Measurements from ENCODE around the gene APC.
A peak's percentile ranks its signal among the peaks of the same experiment; 100 is the strongest.

The APC gene

GRCh38 chr5:112755703-112756102 is 18.0 kb downstream of the APC start:
- Histone ChIP-seq H3K27ac (no peak overlapping the region), H3K36me3 (replicated peaks) (peaks cover 3% of the 10 kb centered on the region), H3K27me3 (replicated peaks) (no peaks in the 10 kb centered on the region), H3K4me3 (ENCODE audit: low read depth, low read length) (no peak overlapping the region)
- in situ Hi-C loops (cut with HindIII; ENCODE audit: low pct_ligation_motif_present, low sequenced_read_pairs) = no loop called here
- TF ChIP-seq CTCF (IDR thresholded peaks at IDR 0.05; ENCODE audit: low read depth, low read length, missing control alignments) = no peak
- no peak for DNase-seq

DNA sequence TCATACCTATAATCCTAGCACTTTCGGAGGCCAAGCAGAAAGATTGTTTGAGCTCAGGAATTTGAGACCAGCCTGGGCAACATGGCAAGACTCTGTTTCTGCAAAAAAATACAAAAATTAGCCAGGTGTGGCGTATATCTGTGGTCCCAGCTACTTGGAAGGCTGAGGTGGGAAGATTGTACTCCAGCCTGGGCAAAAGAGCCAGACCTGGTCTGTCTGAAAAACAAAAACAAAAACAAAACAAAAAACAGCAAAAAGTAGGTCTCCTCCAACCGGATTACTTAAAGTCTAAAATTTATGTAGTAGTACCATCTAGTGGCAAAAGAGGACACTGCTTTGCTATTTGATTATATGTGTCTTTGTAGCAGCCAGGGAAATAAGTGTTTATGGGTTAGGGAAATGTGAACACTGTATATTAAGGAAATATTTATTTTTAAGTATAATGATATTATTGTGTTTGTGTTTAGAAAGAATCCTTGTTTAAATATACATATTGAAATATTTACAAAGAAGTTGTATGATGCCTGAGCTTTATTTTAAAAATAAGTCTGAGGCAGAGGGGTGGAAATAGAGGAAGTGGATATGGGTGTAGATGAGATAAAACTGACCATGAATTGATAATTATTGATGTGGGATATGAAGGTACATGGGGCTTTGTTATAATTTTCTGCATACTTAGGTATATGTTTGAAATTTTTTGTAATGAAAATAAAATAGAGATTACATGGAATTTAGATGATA is 20.0 kb downstream of the APC start:
- TF ChIP-seq CTCF (IDR thresholded peaks at IDR 0.05; ENCODE audit: low read depth, low read length, missing control alignments) = peak; percentile 58
- Histone ChIP-seq H3K4me3 (ENCODE audit: low read depth, low read length) (no peak overlapping the region), H3K36me3 (replicated peaks) (peaks cover 3% of the 10 kb centered on the region), H3K27ac (no peak overlapping the region), H3K27me3 (replicated peaks) (no peaks in the 10 kb centered on the region)
- in situ Hi-C loops (cut with HindIII; ENCODE audit: low pct_ligation_motif_present, low sequenced_read_pairs) = no loop called here
- DNase-seq = no peak

GRCh38 chr5:112758676-112759075 is 21.0 kb downstream of the APC start:
- Histone ChIP-seq H3K27me3 (replicated peaks) (no peaks in the 10 kb centered on the region), H3K27ac (no peak overlapping the region), H3K4me3 (ENCODE audit: low read depth, low read length) (no peak overlapping the region), H3K36me3 (replicated peaks) (peaks cover 3% of the 10 kb centered on the region)
- in situ Hi-C loops (cut with HindIII; ENCODE audit: low pct_ligation_motif_present, low sequenced_read_pairs) = no loop called here
- DNase-seq = no peak
- TF ChIP-seq CTCF (IDR thresholded peaks at IDR 0.05; ENCODE audit: low read depth, low read length, missing control alignments) = no peak

DNA sequence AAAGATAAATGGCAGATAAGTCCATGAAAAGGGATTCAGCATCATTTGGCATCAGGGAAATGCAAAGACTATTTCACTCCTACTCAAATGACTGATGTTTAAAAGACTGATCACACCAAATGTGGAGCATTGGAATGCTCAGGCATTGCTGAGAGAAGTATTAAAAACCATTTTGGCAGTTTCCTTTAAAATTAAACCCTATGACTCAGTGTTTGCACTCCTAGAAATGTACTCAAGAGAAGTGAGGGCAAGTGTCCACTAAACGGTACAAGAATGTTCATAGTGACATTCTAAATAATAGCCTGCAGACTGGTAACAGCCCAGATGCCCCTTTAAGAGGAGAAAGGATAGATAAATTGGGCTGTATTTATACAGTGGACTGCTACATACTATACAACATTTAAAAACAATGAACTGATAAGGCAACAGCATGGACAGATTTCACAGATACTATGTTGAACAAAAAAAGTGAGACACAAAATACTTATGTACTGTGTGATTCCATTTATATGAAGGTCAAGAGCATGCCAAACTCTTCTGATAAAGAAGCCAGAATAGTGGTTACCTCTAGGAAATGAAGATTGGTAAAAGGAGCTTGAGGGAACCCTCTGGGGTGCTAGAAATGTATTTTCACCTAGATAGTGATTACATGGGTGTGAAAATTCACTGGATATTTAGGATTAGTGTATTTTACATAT is 24.6 kb downstream of the APC start:
- TF ChIP-seq CTCF (IDR thresholded peaks at IDR 0.05; ENCODE audit: low read depth, low read length, missing control alignments) = no peak
- in situ Hi-C loops (cut with HindIII; ENCODE audit: low pct_ligation_motif_present, low sequenced_read_pairs) = no loop called here
- Histone ChIP-seq H3K36me3 (replicated peaks) (no peaks in the 10 kb centered on the region), H3K27ac (no peak overlapping the region), H3K4me3 (ENCODE audit: low read depth, low read length) (no peak overlapping the region), H3K27me3 (replicated peaks) (no peaks in the 10 kb centered on the region)
- no peak for DNase-seq

GRCh38 chr5:112763165-112763564 is 25.5 kb downstream of the APC start:
- no peaks in the 10 kb centered on the region for H3K36me3 ChIP-seq (replicated peaks)
- no peak for TF ChIP-seq CTCF (IDR thresholded peaks at IDR 0.05; ENCODE audit: low read depth, low read length, missing control alignments)
- in situ Hi-C loops (cut with HindIII; ENCODE audit: low pct_ligation_motif_present, low sequenced_read_pairs) = no loop called here
- no peak for DNase-seq
- H3K27ac ChIP-seq = no peak overlapping the region
- no peak overlapping the region for H3K4me3 ChIP-seq (ENCODE audit: low read depth, low read length)
- H3K27me3 ChIP-seq (replicated peaks) = no peaks in the 10 kb centered on the region

Data from brain microvascular endothelial cell (primary cell).